OCI-LY1 (cell line): ENCODE data around the gene LRRC3C.

Experiments used
- H2AFZ ChIP-seq: fragments of 200-600 bp; sonication (generic), shearing (Covaris generic); 2 replicates; pipeline ENCODE4 v1.6.0; 2014; ENCODE audit warnings: antibody characterized with exemption, mild to moderate bottlenecking, low read length
- H3F3A ChIP-seq: fragments of 200-600 bp; sonication (generic), shearing (Covaris generic); 2 replicates; pipeline ENCODE4 v1.6.0; 2014; ENCODE audit warnings: mild to moderate bottlenecking, antibody characterized with exemption, low read length, moderate library complexity; ENCODE audit not compliant: insufficient read depth
- H3K27ac ChIP-seq: fragments of 200-600 bp; sonication (generic); 2 replicates; pipeline ENCODE4 v1.5.1; 2014; ENCODE audit warnings: low read length, mixed run types, mild to moderate bottlenecking, low read depth; ENCODE audit not compliant: poor library complexity, severe bottlenecking
- H3K27me3 ChIP-seq: fragments of 200-600 bp; sonication (generic); 2 replicates; pipeline ENCODE4 v1.6.0; 2014; ENCODE audit warnings: antibody characterized with exemption, mild to moderate bottlenecking, low read length, moderate library complexity; ENCODE audit not compliant: insufficient read depth
- H3K36me3 ChIP-seq: fragments of 200-600 bp; sonication (generic); 2 replicates; pipeline ENCODE4 v1.6.1; 2014; ENCODE audit warnings: mild to moderate bottlenecking, antibody characterized with exemption, low read length, moderate library complexity, mixed read lengths; ENCODE audit not compliant: insufficient read depth
- H3K4me1 ChIP-seq: fragments of 200-600 bp; sonication (generic); 2 replicates; pipeline ENCODE4 v1.5.1; 2014; ENCODE audit warnings: mild to moderate bottlenecking, low read length, moderate library complexity; ENCODE audit not compliant: insufficient read depth, severe bottlenecking
- H3K4me2 ChIP-seq: fragments of 200-600 bp; sonication (generic), shearing (Covaris generic); 2 replicates; pipeline ENCODE4 v1.6.1; 2014; ENCODE audit warnings: low read length
- H3K4me3 ChIP-seq: fragments of 200-600 bp; sonication (generic); 2 replicates; pipeline ENCODE4 v1.5.1; 2014; ENCODE audit warnings: low read length, low read depth, mild to moderate bottlenecking, mixed read lengths; ENCODE audit not compliant: poor library complexity, severe bottlenecking
- H3K79me2 ChIP-seq: fragments of 200-600 bp; shearing (Covaris generic); 2 replicates; pipeline ENCODE4 v1.6.1; 2016; ENCODE audit warnings: mixed run types, low read length, mixed read lengths; ENCODE audit not compliant: insufficient read depth
- H3K9ac ChIP-seq: fragments of 200-600 bp; sonication (generic), shearing (Covaris generic); 2 replicates; pipeline ENCODE4 v1.6.1; 2014; ENCODE audit warnings: mild to moderate bottlenecking, low read length, mixed read lengths
- H3K9me2 ChIP-seq: fragments of 200-600 bp; sonication (generic), shearing (Covaris generic); 2 replicates; pipeline ENCODE4 v1.6.1; 2014; ENCODE audit warnings: low read depth, mild to moderate bottlenecking, low read length, mixed read lengths
- H3K9me3 ChIP-seq: fragments of 200-600 bp; shearing (Covaris generic); 2 replicates; pipeline ENCODE4 v1.6.1; 2014; ENCODE audit warnings: low read length, mixed read lengths
- H4K20me1 ChIP-seq: fragments of 200-600 bp; sonication (generic), shearing (Covaris generic); 2 replicates; pipeline ENCODE4 v1.6.0; 2016; ENCODE audit warnings: mild to moderate bottlenecking, low read length; ENCODE audit not compliant: insufficient read depth
- EZH2 ChIP-seq: fragments of 200-600 bp; sonication (generic), shearing (Covaris generic); IDR thresholded peaks from 2 replicates; pipeline ENCODE4 v1.8.0; 2017; ENCODE audit warnings: borderline replicate concordance, mixed run types, mild to moderate bottlenecking, antibody characterized with exemption, low read length, moderate library complexity, mixed read lengths
- TF ChIP-seq, protein P1 (sequence below): fragments of 200-600 bp; sonication (generic), shearing (Covaris generic); IDR thresholded peaks from 2 replicates; pipeline ENCODE4 v1.5.1; 2017; ENCODE audit warnings: mild to moderate bottlenecking, antibody characterized with exemption, low read length, moderate library complexity, mixed read lengths

Gene LRRC3C

DNA sequence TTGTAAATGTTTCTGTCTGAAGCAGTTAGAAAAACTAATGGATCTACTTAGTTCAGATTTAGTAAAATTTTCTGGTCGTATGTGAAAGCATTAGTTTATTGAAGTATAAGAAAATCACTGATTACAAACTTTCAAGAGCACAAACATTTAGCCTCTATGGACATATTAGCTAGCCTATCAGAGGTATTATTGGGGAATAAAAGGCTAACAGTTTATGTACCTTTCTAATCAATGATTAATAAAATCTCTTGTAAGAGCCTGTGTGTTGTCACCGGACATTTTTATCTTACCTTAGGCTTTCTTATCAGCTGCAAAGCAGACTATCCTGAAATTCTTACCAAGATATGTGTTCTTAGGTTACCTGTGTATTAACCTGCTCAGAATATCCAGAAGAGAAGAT is 38.3 kb upstream of the LRRC3C start:
- no peaks in the 10 kb centered on the region for H3F3A ChIP-seq
- H3K9me2 ChIP-seq = no peaks in the 10 kb centered on the region
- H3K4me1 ChIP-seq = peaks cover 7% of the 10 kb centered on the region
- no peak overlapping the region for H3K4me2 ChIP-seq
- no peak overlapping the region for H3K4me3 ChIP-seq
- H2AFZ ChIP-seq = no peak overlapping the region
- H3K9me3 ChIP-seq = no peaks in the 10 kb centered on the region
- no peaks in the 10 kb centered on the region for H3K79me2 ChIP-seq
- no peak overlapping the region for H3K9ac ChIP-seq
- TF ChIP-seq EZH2 = no peak
- TF ChIP-seq, protein P1, sequence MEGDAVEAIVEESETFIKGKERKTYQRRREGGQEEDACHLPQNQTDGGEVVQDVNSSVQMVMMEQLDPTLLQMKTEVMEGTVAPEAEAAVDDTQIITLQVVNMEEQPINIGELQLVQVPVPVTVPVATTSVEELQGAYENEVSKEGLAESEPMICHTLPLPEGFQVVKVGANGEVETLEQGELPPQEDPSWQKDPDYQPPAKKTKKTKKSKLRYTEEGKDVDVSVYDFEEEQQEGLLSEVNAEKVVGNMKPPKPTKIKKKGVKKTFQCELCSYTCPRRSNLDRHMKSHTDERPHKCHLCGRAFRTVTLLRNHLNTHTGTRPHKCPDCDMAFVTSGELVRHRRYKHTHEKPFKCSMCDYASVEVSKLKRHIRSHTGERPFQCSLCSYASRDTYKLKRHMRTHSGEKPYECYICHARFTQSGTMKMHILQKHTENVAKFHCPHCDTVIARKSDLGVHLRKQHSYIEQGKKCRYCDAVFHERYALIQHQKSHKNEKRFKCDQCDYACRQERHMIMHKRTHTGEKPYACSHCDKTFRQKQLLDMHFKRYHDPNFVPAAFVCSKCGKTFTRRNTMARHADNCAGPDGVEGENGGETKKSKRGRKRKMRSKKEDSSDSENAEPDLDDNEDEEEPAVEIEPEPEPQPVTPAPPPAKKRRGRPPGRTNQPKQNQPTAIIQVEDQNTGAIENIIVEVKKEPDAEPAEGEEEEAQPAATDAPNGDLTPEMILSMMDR = no peak
- H3K27ac ChIP-seq = no peak overlapping the region
- no peaks in the 10 kb centered on the region for H4K20me1 ChIP-seq
- no peaks in the 10 kb centered on the region for H3K36me3 ChIP-seq
- H3K27me3 ChIP-seq = no peaks in the 10 kb centered on the region

DNA sequence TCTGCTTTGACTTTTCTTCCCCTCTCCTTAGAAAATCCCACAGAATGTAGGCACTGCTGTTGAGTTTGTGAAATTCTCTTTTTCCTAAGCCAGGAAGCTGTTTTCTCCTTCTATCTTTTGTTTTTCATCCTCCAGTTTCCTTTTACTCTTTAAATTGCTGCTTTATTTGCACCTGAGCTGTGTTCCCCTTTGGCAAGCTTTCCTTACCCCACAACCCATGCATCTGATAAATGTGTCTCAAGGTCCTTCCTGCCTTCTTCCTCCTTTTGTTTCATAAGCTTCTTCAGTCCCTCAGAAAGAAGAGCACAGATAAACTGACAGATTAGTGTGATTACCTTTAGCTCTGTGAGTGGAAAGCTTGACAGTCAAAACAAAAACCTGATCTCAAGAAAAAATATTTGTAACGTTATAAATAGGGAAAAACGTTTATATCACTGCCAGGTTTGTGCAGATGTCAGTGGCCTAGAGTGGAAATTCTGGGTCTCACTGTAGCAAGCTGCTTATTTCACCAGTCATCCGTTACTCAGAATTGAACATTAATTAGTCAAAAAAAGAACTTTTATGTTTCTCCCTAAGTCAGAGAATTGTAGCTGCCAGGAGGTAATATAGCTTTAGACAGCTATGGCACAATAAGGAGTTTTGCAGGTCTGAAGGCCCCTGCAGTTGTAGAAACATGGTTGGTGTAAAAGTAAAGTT is 32.7 kb upstream of the LRRC3C start:
- Histone ChIP-seq H3K27me3 (no peaks in the 10 kb centered on the region), H3K4me2 (peak overlapping the region; percentile 53), H3K4me3 (peak overlapping the region; percentile 18), H3K27ac (peak overlapping the region; percentile 97), H3K4me1 (peaks cover 32% of the 10 kb centered on the region), H3K36me3 (0 out of 2 replicates have a peak, but pooled peaks cover 4% of the 10 kb centered on the region), H3K9me2 (no peaks in the 10 kb centered on the region), H3K79me2 (no peaks in the 10 kb centered on the region), H3K9me3 (peaks cover 4% of the 10 kb centered on the region), H2AFZ (no peak overlapping the region), H3F3A (no peaks in the 10 kb centered on the region; the same call in 1 of the 2 replicates), H4K20me1 (no peaks in the 10 kb centered on the region), H3K9ac (peak overlapping the region; percentile 57)
- no peak for TF ChIP-seq EZH2
- TF ChIP-seq, protein P1 = no peak

DNA sequence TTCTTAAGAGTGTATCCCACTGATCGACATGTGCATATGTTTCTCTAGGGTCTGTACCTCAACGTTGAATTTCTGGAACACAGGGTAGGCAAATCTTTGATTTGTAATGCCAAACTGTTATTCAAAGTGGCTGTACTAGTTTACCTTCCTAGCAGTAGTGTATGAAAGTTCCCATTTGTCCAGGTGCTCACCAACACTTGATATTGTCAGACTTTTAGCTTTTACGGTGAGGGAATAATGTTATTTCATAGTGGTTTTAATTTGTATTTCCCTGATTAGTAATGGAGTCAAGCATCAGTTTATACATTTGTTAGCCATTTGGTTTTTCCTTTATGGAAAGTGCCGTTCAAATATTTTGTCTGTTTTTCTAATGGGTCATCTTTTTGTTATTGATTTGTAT is 29.4 kb upstream of the LRRC3C start:
- H3K9me3 ChIP-seq = peaks cover 4% of the 10 kb centered on the region
- no peaks in the 10 kb centered on the region; the same call in 1 of the 2 replicates for H3F3A ChIP-seq
- TF ChIP-seq, protein P1 = no peak
- no peak for TF ChIP-seq EZH2

More for the DNA sequence above, 29.4 kb upstream of the LRRC3C start:
- H4K20me1 ChIP-seq = no peaks in the 10 kb centered on the region
- H2AFZ ChIP-seq = no peak overlapping the region
- H3K36me3 ChIP-seq = peaks cover 13% of the 10 kb centered on the region
- no peaks in the 10 kb centered on the region for H3K27me3 ChIP-seq
- no peaks in the 10 kb centered on the region for H3K9me2 ChIP-seq
- H3K27ac ChIP-seq = no peak overlapping the region
- H3K4me1 ChIP-seq = peaks cover 32% of the 10 kb centered on the region
- no peaks in the 10 kb centered on the region for H3K79me2 ChIP-seq
- H3K4me2 ChIP-seq = no peak overlapping the region
- no peak overlapping the region for H3K9ac ChIP-seq
- H3K4me3 ChIP-seq = no peak overlapping the region
